ENCODE data around the gene SMCP. TPM values are rescaled to one million over a fixed set of nuclear protein-coding genes. Genes with fewer than 3 reads are reported as not detected.

Gene SMCP
- polyA plus RNA-seq, 2 of the 4 experiments (the other 2 are of a cell fraction), result not detected

GRCh38 chr1:152860129-152860528, 18.0 kb upstream of the SMCP start:
- CTCF ChIA-PET, result interaction anchor here (0.8 kb wide), 1 partner anchor 206 kb away, joined by 4 read pairs; no protein-coding TSS in a partner anchor

GRCh38 chr1:152861374-152861773, 16.7 kb upstream of the SMCP start:
- POLR2A ChIA-PET, result no interaction called here
- Histone ChIP-seq H3K9me3 (no peaks in the 10 kb centered on the region), H3K4me1 (no peaks in the 10 kb centered on the region), H3K27ac (no peak overlapping the region), H3K4me2 (no peak overlapping the region), H3K4me3 (no peak overlapping the region)
- DNase-seq (ENCODE audit: low read depth in 1 of 2, low spot score in 1 of 2) (no peak), ATAC-seq (no peak), FAIRE-seq (no peak)
- CTCF ChIA-PET, result interaction anchor here (0.9 to 1.1 kb wide), 2 partner anchors 8 to 11 kb away, joined by 4 to 5 read pairs; no protein-coding TSS in a partner anchor
- 0% methylated on average over 4 of the region's 4 CpGs for WGBS (ENCODE audit: missing lambda C conversion rate)
- no peak for TF ChIP-seq EHMT2 (IDR thresholded peaks at IDR 0.05; ENCODE audit: low read depth)
- no peak for TF ChIP-seq ZNF302 (CRISPR knock-in tag; IDR thresholded peaks at IDR 0.05)
- TF ChIP-seq HES2 (IDR thresholded peaks at IDR 0.05), result no peak
- no peak for TF ChIP-seq MAFK (IDR thresholded peaks at IDR 0.05; ENCODE audit: partially characterized antibody)
- TF ChIP-seq POLR2AphosphoS2 (conservative IDR thresholded peaks at IDR 0.05; ENCODE audit: low read length), result no peak
- no peak for TF ChIP-seq NR3C1 (IDR thresholded peaks at IDR 0.05)
- TF ChIP-seq ELK1 (IDR thresholded peaks at IDR 0.05; ENCODE audit: low read depth, low read length), result no peak
- no peak for TF ChIP-seq NPAS2 (CRISPR knock-in tag; IDR thresholded peaks at IDR 0.05; ENCODE audit: borderline replicate concordance)
- TF ChIP-seq MAZ (IDR thresholded peaks at IDR 0.05; ENCODE audit: borderline replicate concordance, low read depth, low read length), result no peak
- no peak for TF ChIP-seq REST (IDR thresholded peaks at IDR 0.05)
- no peak for TF ChIP-seq CBX2 (IDR thresholded peaks at IDR 0.05; ENCODE audit: borderline replicate concordance, low read depth)
- no peak for TF ChIP-seq POLR2A (IDR thresholded peaks at IDR 0.05; ENCODE audit: low read length)
- no peak for TF ChIP-seq CHD2 (IDR thresholded peaks at IDR 0.05; ENCODE audit: low read length, partially characterized antibody)
- TF ChIP-seq FOSL2 (IDR thresholded peaks at IDR 0.05), result no peak
- TF ChIP-seq FOSL2 (CRISPR knock-in tag; IDR thresholded peaks at IDR 0.05), result no peak
- no peak for TF ChIP-seq HEYL (CRISPR knock-in tag; IDR thresholded peaks at IDR 0.05)
- no peak for TF ChIP-seq ZC3H11A (IDR thresholded peaks at IDR 0.05)
- no peak for TF ChIP-seq ATOH8 (CRISPR knock-in tag; IDR thresholded peaks at IDR 0.05; ENCODE audit: low read depth)
- no peak for TF ChIP-seq RCOR1 (IDR thresholded peaks at IDR 0.05; ENCODE audit: low read depth, low read length)
- no peak for TF ChIP-seq E2F6 (IDR thresholded peaks at IDR 0.05; ENCODE audit: borderline replicate concordance, low read depth)
- no peak for TF ChIP-seq BCL3 (IDR thresholded peaks at IDR 0.05)

More at GRCh38 chr1:152860129-152860528, 18.0 kb upstream of the SMCP start:
- FAIRE-seq, result no peak
- H3K27ac ChIP-seq, result no peak overlapping the region
- H3K9me3 ChIP-seq, result no peaks in the 10 kb centered on the region
- H3K4me1 ChIP-seq, result no peaks in the 10 kb centered on the region
- no peak overlapping the region for H3K4me3 ChIP-seq
- H3K4me2 ChIP-seq, result no peak overlapping the region
- WGBS (ENCODE audit: missing lambda C conversion rate), result 5% methylated on average over 3 of the region's 3 CpGs
- no peak for ATAC-seq
- POLR2A ChIA-PET, result no interaction called here
- no peak for DNase-seq (ENCODE audit: low read depth in 1 of 2, low spot score in 1 of 2)
- no peak for TF ChIP-seq CHD4 (IDR thresholded peaks at IDR 0.05; ENCODE audit: borderline replicate concordance)
- TF ChIP-seq MAFK (IDR thresholded peaks at IDR 0.05; ENCODE audit: partially characterized antibody), result no peak
- no peak for TF ChIP-seq FOSL2 (IDR thresholded peaks at IDR 0.05)
- no peak for TF ChIP-seq FOSL2 (CRISPR knock-in tag; IDR thresholded peaks at IDR 0.05)
- TF ChIP-seq RCOR1 (IDR thresholded peaks at IDR 0.05; ENCODE audit: low read depth, low read length), result no peak
- TF ChIP-seq HES2 (IDR thresholded peaks at IDR 0.05), result no peak
- no peak for TF ChIP-seq PHF8 (IDR thresholded peaks at IDR 0.05; ENCODE audit: borderline replicate concordance, low read depth)
- no peak for TF ChIP-seq SMC3 (IDR thresholded peaks at IDR 0.05)
- no peak for TF ChIP-seq RFX5 (IDR thresholded peaks at IDR 0.05)

All from A549 (cell line).